MM.1S (cell line): Measurements from ENCODE around the gene FBXO48.

Experiments
- DNase-seq: peaks from one replicate; pipeline ENCODE4 v3.0.0-alpha.2; 2015
- H2AFZ ChIP-seq: fragments of 300-600 bp; sonication (generic); 2 replicates; pipeline ENCODE4 v1.6.0; 2016; ENCODE audit warnings: antibody characterized with exemption, low read length
- H3F3A ChIP-seq: fragments of 300-600 bp; sonication (generic); 2 replicates; pipeline ENCODE4 v1.6.1; 2016; ENCODE audit warnings: mild to moderate bottlenecking, antibody characterized with exemption, low read length, moderate library complexity, mixed read lengths; ENCODE audit not compliant: insufficient read depth
- H3K27ac ChIP-seq: fragments of 300-600 bp; sonication (generic); 2 replicates; pipeline ENCODE4 v1.5.1; 2016; ENCODE audit warnings: mild to moderate bottlenecking, low read length
- H3K27me3 ChIP-seq: fragments of 300-600 bp; sonication (generic); replicated peaks from 2 replicates; pipeline ENCODE4 v1.6.0; 2016; ENCODE audit warnings: low read length; ENCODE audit not compliant: insufficient read depth
- H3K36me3 ChIP-seq: fragments of 300-600 bp; sonication (generic); replicated peaks from 2 replicates; pipeline ENCODE4 v1.6.1; 2016; ENCODE audit warnings: mild to moderate bottlenecking, low read length, mixed read lengths; ENCODE audit not compliant: insufficient read depth
- H3K4me1 ChIP-seq: fragments of 300-600 bp; sonication (generic); 2 replicates; pipeline ENCODE4 v1.6.1; 2016; ENCODE audit warnings: low read length, mixed read lengths
- H3K4me2 ChIP-seq: fragments of 300-600 bp; sonication (generic); 2 replicates; pipeline ENCODE4 v1.6.0; 2016; ENCODE audit warnings: low read depth, low read length
- H3K4me3 ChIP-seq: fragments of 300-600 bp; sonication (generic); 2 replicates; pipeline ENCODE4 v1.5.1; 2016; ENCODE audit warnings: low read length, mixed read lengths
- H3K79me2 ChIP-seq: fragments of 300-600 bp; sonication (generic); 2 replicates; pipeline ENCODE4 v1.6.1; 2016; ENCODE audit warnings: mixed run types, low read length, mixed read lengths
- H3K9ac ChIP-seq: fragments of 300-600 bp; sonication (generic); 2 replicates; pipeline ENCODE4 v1.6.1; 2016; ENCODE audit warnings: low read length, mixed read lengths
- H3K9me2 ChIP-seq: fragments of 300-600 bp; sonication (generic); replicated peaks from 2 replicates; pipeline ENCODE4 v1.6.1; 2016; ENCODE audit warnings: mild to moderate bottlenecking, low read length, mixed read lengths; ENCODE audit not compliant: insufficient read depth
- H3K9me3 ChIP-seq: fragments of 300-600 bp; sonication (generic); replicated peaks from 2 replicates; pipeline ENCODE4 v1.6.1; 2016; ENCODE audit warnings: mild to moderate bottlenecking, low read length, mixed read lengths; ENCODE audit not compliant: insufficient read depth
- H4K20me1 ChIP-seq: fragments of 300-600 bp; sonication (generic); 2 replicates; pipeline ENCODE4 v1.6.1; 2016; ENCODE audit warnings: mild to moderate bottlenecking, low read length, moderate library complexity, mixed read lengths; ENCODE audit not compliant: insufficient read depth
- EZH2 ChIP-seq: fragments of 300-600 bp; sonication (generic); optimal IDR thresholded peaks from 2 replicates; pipeline ENCODE3; 2017; ENCODE audit warnings: low read depth, mild to moderate bottlenecking, antibody characterized with exemption, low read length, mixed read lengths
- EZH2phosphoT487 ChIP-seq: fragments of 300-600 bp; sonication (generic); IDR thresholded peaks from 2 replicates; pipeline ENCODE4 v1.6.1; 2018; ENCODE audit warnings: antibody characterized with exemption, low read length
- TF ChIP-seq, protein P1 (sequence below): fragments of 300-600 bp; sonication (generic); IDR thresholded peaks from 2 replicates; pipeline ENCODE4 v1.5.1; 2016; ENCODE audit warnings: antibody characterized with exemption, low read length, mixed read lengths

Gene FBXO48

DNA sequence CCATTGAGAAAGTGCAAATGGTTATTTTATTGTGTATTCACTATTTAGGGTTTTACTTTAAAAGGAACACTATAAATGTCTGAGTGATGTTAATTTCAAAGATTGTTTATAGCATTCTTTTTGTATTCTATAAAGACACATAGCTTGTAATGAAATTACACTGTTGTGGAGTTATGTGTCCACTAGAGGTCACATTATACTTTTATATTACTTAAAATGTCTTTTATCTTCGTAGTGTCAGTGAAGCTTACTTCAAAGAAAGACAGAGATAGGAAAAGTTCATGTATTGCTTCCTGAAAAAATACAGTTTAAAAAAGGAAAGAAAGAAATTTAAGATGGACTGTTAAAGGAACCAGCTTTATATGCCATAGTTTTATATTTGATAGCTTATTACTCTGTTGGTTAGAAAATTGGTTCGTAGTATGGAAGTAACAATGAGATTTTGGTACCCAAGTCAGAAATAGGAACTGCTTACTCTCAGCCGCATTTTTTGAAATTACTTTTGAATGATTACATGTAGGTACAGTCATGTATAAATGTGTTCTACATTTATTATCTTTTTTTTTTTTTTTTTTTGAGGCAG, 20.8 kb upstream of the FBXO48 start:
- Histone ChIP-seq H3K4me3 (no peak overlapping the region), H3K36me3 (no peaks in the 10 kb centered on the region), H4K20me1 (no peaks in the 10 kb centered on the region), H3K79me2 (no peaks in the 10 kb centered on the region), H3K27ac (no peak overlapping the region), H2AFZ (no peak overlapping the region), H3K4me1 (0 out of 2 replicates have a peak, but pooled peaks cover 4% of the 10 kb centered on the region), H3F3A (no peaks in the 10 kb centered on the region), H3K9ac (no peak overlapping the region), H3K9me2 (no peaks in the 10 kb centered on the region), H3K4me2 (no peak overlapping the region), H3K9me3 (no peaks in the 10 kb centered on the region), H3K27me3 (no peaks in the 10 kb centered on the region)
- TF ChIP-seq, protein P1, sequence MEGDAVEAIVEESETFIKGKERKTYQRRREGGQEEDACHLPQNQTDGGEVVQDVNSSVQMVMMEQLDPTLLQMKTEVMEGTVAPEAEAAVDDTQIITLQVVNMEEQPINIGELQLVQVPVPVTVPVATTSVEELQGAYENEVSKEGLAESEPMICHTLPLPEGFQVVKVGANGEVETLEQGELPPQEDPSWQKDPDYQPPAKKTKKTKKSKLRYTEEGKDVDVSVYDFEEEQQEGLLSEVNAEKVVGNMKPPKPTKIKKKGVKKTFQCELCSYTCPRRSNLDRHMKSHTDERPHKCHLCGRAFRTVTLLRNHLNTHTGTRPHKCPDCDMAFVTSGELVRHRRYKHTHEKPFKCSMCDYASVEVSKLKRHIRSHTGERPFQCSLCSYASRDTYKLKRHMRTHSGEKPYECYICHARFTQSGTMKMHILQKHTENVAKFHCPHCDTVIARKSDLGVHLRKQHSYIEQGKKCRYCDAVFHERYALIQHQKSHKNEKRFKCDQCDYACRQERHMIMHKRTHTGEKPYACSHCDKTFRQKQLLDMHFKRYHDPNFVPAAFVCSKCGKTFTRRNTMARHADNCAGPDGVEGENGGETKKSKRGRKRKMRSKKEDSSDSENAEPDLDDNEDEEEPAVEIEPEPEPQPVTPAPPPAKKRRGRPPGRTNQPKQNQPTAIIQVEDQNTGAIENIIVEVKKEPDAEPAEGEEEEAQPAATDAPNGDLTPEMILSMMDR, result peak; percentile 56
- TF ChIP-seq EZH2 (no peak), EZH2phosphoT487 (no peak)
- DNase-seq, result peak; percentile 52

DNA sequence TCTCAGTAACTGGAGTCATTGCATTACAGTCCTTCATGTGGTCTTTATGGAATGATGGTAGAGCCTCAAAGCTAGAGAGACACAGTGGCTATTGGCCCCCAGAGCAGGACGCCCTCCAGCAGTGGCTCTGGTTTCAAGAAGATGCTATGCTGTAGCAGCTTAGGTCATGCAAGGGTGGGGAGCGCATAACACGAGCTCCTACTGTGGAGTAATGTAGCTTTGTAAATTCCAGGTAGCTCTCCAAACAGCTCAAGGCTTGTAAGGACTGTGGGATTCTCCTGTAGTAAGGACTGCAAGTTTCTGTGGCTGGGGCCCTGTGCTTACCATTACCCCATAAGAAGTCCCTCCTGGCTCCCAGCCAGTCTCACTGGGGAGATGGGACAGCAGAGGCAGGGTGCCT, 15.9 kb upstream of the FBXO48 start:
- H3K27me3 ChIP-seq, result no peaks in the 10 kb centered on the region
- H3F3A ChIP-seq, result no peaks in the 10 kb centered on the region
- H3K9me2 ChIP-seq, result no peaks in the 10 kb centered on the region
- no peak overlapping the region for H3K27ac ChIP-seq
- H3K79me2 ChIP-seq, result peaks cover 4% of the 10 kb centered on the region; the same call in 1 of the 2 replicates
- H3K4me1 ChIP-seq, result no peaks in the 10 kb centered on the region
- no peak overlapping the region for H3K9ac ChIP-seq
- H2AFZ ChIP-seq, result no peak overlapping the region
- DNase-seq, result no peak
- no peaks in the 10 kb centered on the region for H3K36me3 ChIP-seq
- no peaks in the 10 kb centered on the region for H4K20me1 ChIP-seq
- H3K4me3 ChIP-seq, result no peak overlapping the region
- H3K9me3 ChIP-seq, result no peaks in the 10 kb centered on the region
- TF ChIP-seq EZH2phosphoT487, result no peak
- no peak overlapping the region for H3K4me2 ChIP-seq

DNA sequence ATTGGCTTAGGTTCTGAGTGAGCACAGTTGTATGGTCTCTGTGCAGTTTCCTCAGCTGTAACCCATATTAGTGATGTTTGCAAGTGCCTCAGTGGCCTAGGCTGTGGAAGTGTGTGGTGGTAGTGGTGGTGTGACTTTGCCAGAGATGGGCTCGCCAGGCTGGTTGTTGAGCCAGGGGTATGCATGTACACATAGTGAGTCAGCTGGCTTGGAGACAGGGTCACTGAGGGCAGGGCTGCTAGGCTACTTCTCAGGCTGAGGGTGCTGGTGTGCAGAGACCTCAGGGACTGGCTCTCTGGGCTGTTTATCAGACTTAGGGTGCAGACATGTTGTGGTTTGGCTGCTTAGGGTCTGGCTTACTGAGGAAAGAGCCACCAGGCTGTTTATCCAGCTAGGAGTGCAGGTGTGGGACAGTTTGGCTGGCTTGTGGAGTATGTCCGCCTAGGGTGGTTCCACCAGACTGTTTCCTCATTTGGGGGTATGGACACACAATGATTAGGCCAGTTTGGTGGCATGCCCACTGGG, 15.3 kb upstream of the FBXO48 start:
- no peaks in the 10 kb centered on the region for H3K4me1 ChIP-seq
- H3K36me3 ChIP-seq, result no peaks in the 10 kb centered on the region
- H3K27me3 ChIP-seq, result no peaks in the 10 kb centered on the region
- DNase-seq, result no peak
- no peaks in the 10 kb centered on the region for H3F3A ChIP-seq
- no peaks in the 10 kb centered on the region for H3K9me2 ChIP-seq
- H3K79me2 ChIP-seq, result peaks cover 4% of the 10 kb centered on the region; the same call in 1 of the 2 replicates
- H3K9me3 ChIP-seq, result no peaks in the 10 kb centered on the region
- no peaks in the 10 kb centered on the region for H4K20me1 ChIP-seq
- no peak overlapping the region for H3K9ac ChIP-seq
- TF ChIP-seq EZH2phosphoT487 (no peak), EZH2 (no peak)
- TF ChIP-seq, protein P1, result no peak
- no peak overlapping the region for H2AFZ ChIP-seq
- H3K4me2 ChIP-seq, result no peak overlapping the region
- no peak overlapping the region for H3K27ac ChIP-seq
- H3K4me3 ChIP-seq, result no peak overlapping the region

DNA sequence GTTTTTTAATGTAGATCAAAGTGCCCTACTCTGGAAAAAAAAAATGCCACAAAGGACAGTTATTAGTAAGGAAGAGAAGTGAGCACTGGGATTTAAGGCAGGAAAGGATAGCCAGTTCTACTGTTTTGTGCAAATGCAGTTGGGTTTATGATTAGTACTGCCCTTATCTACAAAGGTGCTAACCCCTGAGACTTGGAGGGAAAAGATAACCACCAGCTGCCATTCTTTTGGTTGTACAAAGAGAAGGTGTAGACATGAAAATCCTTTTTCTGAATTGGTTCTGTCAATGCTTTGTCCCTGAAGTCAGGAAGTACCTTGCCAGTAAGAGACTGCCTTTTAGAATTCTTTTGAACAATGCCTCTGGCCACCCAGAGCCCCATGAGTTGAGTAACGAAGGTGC, 11.6 kb upstream of the FBXO48 start:
- no peaks in the 10 kb centered on the region for H3K27me3 ChIP-seq
- H2AFZ ChIP-seq, result no peak overlapping the region
- no peak overlapping the region for H3K9ac ChIP-seq
- H3K36me3 ChIP-seq, result no peaks in the 10 kb centered on the region
- no peaks in the 10 kb centered on the region for H4K20me1 ChIP-seq
- DNase-seq, result no peak
- no peak overlapping the region for H3K4me3 ChIP-seq
- H3F3A ChIP-seq, result no peaks in the 10 kb centered on the region
- no peak for TF ChIP-seq EZH2phosphoT487
- TF ChIP-seq, protein P1, result no peak
- H3K27ac ChIP-seq, result no peak overlapping the region
- no peak overlapping the region for H3K4me2 ChIP-seq
- H3K9me2 ChIP-seq, result no peaks in the 10 kb centered on the region
- H3K4me1 ChIP-seq, result no peaks in the 10 kb centered on the region
- H3K79me2 ChIP-seq, result peaks cover 4% of the 10 kb centered on the region; the same call in 1 of the 2 replicates
- no peaks in the 10 kb centered on the region for H3K9me3 ChIP-seq
